Mammary epithelial cell (primary cell): Measurements from ENCODE around the gene CACNA2D1.

Experiments
- EZH2 ChIP-seq: IDR thresholded peaks from 2 replicates; pipeline ENCODE4 v1.6.1; 2012; ENCODE audit warnings: low read length, inconsistent platforms, borderline replicate concordance
- TF ChIP-seq, protein P1 (sequence below), 2 donors: IDR thresholded peaks in 1 of 2; conservative IDR thresholded peaks in 1 of 2; 2 replicates each; pipeline ENCODE4 v1.5.1; 2011 to 2012; ENCODE audit warnings: inconsistent platforms in 2 of 2, low read length in 2 of 2, mild to moderate bottlenecking in 2 of 2, control low read depth in 1 of 2, low read depth in 1 of 2; ENCODE audit not compliant: insufficient read depth in 1 of 2; ENCODE audit errors: extremely low read depth in 1 of 2

DNA sequence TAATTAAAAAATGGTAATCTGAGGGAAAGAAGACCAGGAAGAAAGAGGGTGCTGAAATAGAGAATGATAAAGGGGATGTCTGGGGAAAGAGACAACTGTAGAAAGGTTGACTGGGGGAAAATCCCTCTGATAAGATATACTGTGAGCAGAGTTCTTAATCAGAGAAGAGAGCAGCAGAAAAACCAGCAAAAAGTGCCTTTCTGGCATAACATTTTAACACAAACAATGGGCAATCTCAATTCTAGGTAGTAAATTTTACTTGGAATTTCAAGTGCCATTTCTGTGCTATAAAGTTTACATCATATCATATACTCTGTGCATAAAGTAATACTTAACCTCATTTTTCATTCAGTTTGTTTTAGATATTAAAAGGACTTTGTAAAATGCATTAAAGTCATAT lies 421.9 kb downstream of the CACNA2D1 start:
- TF ChIP-seq, protein P1, sequence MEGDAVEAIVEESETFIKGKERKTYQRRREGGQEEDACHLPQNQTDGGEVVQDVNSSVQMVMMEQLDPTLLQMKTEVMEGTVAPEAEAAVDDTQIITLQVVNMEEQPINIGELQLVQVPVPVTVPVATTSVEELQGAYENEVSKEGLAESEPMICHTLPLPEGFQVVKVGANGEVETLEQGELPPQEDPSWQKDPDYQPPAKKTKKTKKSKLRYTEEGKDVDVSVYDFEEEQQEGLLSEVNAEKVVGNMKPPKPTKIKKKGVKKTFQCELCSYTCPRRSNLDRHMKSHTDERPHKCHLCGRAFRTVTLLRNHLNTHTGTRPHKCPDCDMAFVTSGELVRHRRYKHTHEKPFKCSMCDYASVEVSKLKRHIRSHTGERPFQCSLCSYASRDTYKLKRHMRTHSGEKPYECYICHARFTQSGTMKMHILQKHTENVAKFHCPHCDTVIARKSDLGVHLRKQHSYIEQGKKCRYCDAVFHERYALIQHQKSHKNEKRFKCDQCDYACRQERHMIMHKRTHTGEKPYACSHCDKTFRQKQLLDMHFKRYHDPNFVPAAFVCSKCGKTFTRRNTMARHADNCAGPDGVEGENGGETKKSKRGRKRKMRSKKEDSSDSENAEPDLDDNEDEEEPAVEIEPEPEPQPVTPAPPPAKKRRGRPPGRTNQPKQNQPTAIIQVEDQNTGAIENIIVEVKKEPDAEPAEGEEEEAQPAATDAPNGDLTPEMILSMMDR (conservative IDR thresholded peaks at IDR 0.05 in 1 of 2, IDR thresholded peaks at IDR 0.05 in 1 of 2; ENCODE audit: extremely low read depth in 1 of 2, insufficient read depth in 1 of 2, low read depth in 1 of 2, low read length in 2 of 2) = no peak
- TF ChIP-seq EZH2 = no peak
